A673 (cell line): ENCODE measurements around the gene SLC12A7. TPM values are rescaled to one million over a fixed set of nuclear protein-coding genes. Genes with fewer than 3 reads are reported as not detected.

ENCODE experiments used
- BruUV-seq: library from RNA; stranded (reverse); fragments of 400-500 nt; replicated peaks from 2 replicates; lab custom pipeline; 2021; lab: Mats Ljungman, UMichigan
- CTCF ChIA-PET: fragments of 300-600 bp; sonication (Branson Sonifier 250); formaldehyde crosslinking; loops from one replicate; lab custom pipeline; 2022; ENCODE audit warnings: antibody characterized with exemption; lab: Charles Lee
- POLR2A ChIA-PET: fragments of 300-600 bp; sonication (Branson Sonifier 250); formaldehyde crosslinking; loops from one replicate; lab custom pipeline; 2022; ENCODE audit warnings: antibody characterized with exemption; ENCODE audit not compliant: low non-redundant PET; lab: Charles Lee
- DNase-seq: peaks from one replicate; pipeline ENCODE4 v3.0.0-alpha.2; 2015; ENCODE audit warnings: low spot score
- H3K27ac ChIP-seq: fragments of 200-600 bp; sonication (generic); 2 replicates; pipeline ENCODE4 v1.5.1; 2016; ENCODE audit warnings: mixed run types, low read depth, mild to moderate bottlenecking, mixed read lengths, antibody characterized with exemption, low read length; ENCODE audit not compliant: poor library complexity, severe bottlenecking
- H3K27me3 ChIP-seq: fragments of 200-600 bp; sonication (generic); replicated peaks from 2 replicates; pipeline ENCODE4 v1.6.1; 2017; ENCODE audit warnings: mixed run types, low read depth, mild to moderate bottlenecking, mixed read lengths, antibody characterized with exemption, low read length; ENCODE audit not compliant: insufficient read depth, poor library complexity
- H3K36me3 ChIP-seq: fragments of 200-600 bp; sonication (generic); 2 replicates; pipeline ENCODE4 v1.6.1; 2016; ENCODE audit warnings: mixed run types, mild to moderate bottlenecking, mixed read lengths, antibody characterized with exemption, low read length; ENCODE audit not compliant: insufficient read depth, poor library complexity, severe bottlenecking
- H3K4me1 ChIP-seq: fragments of 200-600 bp; sonication (generic); 2 replicates; pipeline ENCODE4 v1.6.1; 2017; ENCODE audit warnings: mixed run types, mild to moderate bottlenecking, mixed read lengths, antibody characterized with exemption, low read length; ENCODE audit not compliant: insufficient read depth, poor library complexity, severe bottlenecking
- H3K4me3 ChIP-seq: fragments of 200-600 bp; sonication (generic); 2 replicates; pipeline ENCODE4 v1.5.1; 2016; ENCODE audit warnings: low read depth, mixed run types, mild to moderate bottlenecking, mixed read lengths, low read length; ENCODE audit not compliant: poor library complexity, severe bottlenecking
- H3K9me3 ChIP-seq: fragments of 200-600 bp; sonication (generic); 2 replicates; pipeline ENCODE4 v1.6.1; 2016; ENCODE audit warnings: mixed run types, low read depth, mild to moderate bottlenecking, mixed read lengths, antibody characterized with exemption, low read length; ENCODE audit not compliant: poor library complexity, severe bottlenecking
- EZH2 ChIP-seq: fragments of 200-600 bp; sonication (generic); IDR thresholded peaks from 2 replicates; pipeline ENCODE4 v1.6.1; 2017; ENCODE audit warnings: borderline replicate concordance, low read depth, mild to moderate bottlenecking, mixed read lengths, antibody characterized with exemption, low read length; ENCODE audit not compliant: poor library complexity, severe bottlenecking
- intact Hi-C: fragments of 100-400 bp; cut with micrococcal nuclease; formaldehyde crosslinking; loops from one replicate; pipeline ENCODE4 v1.10.0; 2022; ENCODE audit not compliant: unreplicated experiment
- total RNA-seq: library from RNA; stranded (reverse); gene quantifications from 2 replicates; pipeline ENCODE4 v1.2.3, GENCODE V29; 2021
- TF ChIP-seq, protein P1 (sequence below): fragments of 300-800, 200-600 bp; sonication (generic); conservative IDR thresholded peaks from 2 replicates; pipeline ENCODE4 v1.5.1; 2017; ENCODE audit warnings: low read depth, mild to moderate bottlenecking, antibody characterized with exemption, low read length, moderate library complexity, mixed read lengths

Gene SLC12A7
- total RNA-seq, 1 experiment from 2014 or later = 45.2 TPM

DNA sequence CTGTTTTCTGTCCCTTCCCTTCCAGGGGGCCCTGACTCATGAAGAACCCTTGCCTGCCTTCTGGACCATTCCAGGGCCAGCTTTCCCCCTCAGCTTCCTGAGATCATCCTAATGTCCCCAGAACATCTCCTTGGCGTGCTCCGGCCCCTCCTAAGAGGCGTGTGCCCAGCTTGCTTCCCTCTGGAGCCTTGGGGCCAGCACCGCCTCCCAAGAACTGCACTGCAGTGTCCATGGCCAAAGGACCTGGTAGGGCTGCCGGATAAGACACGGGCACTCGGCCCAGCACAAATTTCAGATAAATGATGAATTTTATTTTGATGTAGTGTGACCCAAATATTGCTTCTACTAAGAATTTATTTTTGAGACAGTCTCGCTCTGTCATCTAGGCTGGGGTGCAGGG lies 20.7 kb upstream of the SLC12A7 start:
- intact Hi-C loops = no loop called here
- TF ChIP-seq EZH2 = no peak
- TF ChIP-seq, protein P1, sequence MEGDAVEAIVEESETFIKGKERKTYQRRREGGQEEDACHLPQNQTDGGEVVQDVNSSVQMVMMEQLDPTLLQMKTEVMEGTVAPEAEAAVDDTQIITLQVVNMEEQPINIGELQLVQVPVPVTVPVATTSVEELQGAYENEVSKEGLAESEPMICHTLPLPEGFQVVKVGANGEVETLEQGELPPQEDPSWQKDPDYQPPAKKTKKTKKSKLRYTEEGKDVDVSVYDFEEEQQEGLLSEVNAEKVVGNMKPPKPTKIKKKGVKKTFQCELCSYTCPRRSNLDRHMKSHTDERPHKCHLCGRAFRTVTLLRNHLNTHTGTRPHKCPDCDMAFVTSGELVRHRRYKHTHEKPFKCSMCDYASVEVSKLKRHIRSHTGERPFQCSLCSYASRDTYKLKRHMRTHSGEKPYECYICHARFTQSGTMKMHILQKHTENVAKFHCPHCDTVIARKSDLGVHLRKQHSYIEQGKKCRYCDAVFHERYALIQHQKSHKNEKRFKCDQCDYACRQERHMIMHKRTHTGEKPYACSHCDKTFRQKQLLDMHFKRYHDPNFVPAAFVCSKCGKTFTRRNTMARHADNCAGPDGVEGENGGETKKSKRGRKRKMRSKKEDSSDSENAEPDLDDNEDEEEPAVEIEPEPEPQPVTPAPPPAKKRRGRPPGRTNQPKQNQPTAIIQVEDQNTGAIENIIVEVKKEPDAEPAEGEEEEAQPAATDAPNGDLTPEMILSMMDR = no peak
- Histone ChIP-seq H3K4me1 (peaks cover 31% of the 10 kb centered on the region), H3K9me3 (no peaks in the 10 kb centered on the region), H3K27ac (peak overlapping the region; percentile 76), H3K36me3 (no peaks in the 10 kb centered on the region), H3K4me3 (no peak overlapping the region), H3K27me3 (no peaks in the 10 kb centered on the region)
- ChIA-PET POLR2A (no interaction called here), CTCF (no interaction called here)
- no TSS peak for BruUV-seq
- DNase-seq = no peak

DNA sequence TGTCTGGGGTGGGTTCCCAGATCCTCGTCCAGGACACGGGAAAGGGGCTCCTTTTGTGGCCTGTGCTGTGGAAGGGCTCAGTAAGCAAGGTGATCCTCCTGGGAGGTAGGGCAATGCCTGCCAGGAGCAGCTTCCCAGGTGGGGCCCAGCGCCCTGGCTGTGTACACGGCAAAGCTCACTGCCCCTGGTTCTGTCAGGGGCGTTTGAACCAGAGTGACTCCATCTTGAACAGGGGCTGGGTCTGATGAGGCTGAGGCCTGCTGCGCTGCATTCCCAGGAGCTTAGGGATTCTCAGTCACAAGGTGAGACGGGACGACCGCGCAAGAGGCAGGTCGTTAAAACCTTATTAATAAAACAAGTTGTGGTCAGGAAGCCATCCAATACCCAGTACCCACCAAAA lies 19.9 kb upstream of the SLC12A7 start:
- no peak for TF ChIP-seq EZH2
- TF ChIP-seq, protein P1 = no peak
- CTCF ChIA-PET = no interaction called here
- Histone ChIP-seq H3K27ac (no peak overlapping the region), H3K4me3 (no peak overlapping the region), H3K27me3 (no peaks in the 10 kb centered on the region), H3K36me3 (no peaks in the 10 kb centered on the region), H3K9me3 (no peaks in the 10 kb centered on the region), H3K4me1 (peaks cover 31% of the 10 kb centered on the region)
- BruUV-seq = no TSS peak
- DNase-seq = no peak
- POLR2A ChIA-PET = no interaction called here
- intact Hi-C loops = no loop called here

DNA sequence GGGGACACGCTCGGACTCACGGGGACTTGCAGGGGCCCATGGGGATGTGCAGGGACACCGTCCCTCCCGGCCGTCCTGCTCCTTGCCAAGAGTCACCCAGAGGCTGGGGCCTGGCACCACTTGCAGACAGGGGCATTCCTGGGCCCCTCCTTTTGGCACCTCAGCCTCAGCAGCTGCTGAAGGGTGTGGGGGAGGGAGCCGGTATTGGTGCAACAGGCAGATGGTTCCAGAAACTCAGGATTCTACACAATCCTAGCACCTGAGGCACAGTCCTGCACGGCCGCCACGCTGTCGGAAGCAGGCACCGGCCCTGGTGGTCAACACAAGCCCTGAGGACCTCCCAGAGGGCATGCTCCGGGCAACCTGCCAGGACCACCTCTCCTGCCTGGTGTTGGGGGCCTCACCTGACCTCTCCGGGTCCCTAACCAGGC lies 19.3 kb upstream of the SLC12A7 start:
- TF ChIP-seq, protein P1 = no peak
- no peak for TF ChIP-seq EZH2
- POLR2A ChIA-PET = no interaction called here
- Histone ChIP-seq H3K9me3 (no peaks in the 10 kb centered on the region), H3K36me3 (no peaks in the 10 kb centered on the region), H3K27me3 (no peaks in the 10 kb centered on the region), H3K27ac (no peak overlapping the region), H3K4me1 (peaks cover 31% of the 10 kb centered on the region), H3K4me3 (no peak overlapping the region)
- intact Hi-C loops = no loop called here
- no peak for DNase-seq
- BruUV-seq = no TSS peak
- CTCF ChIA-PET = no interaction called here
